Endothelial cell of umbilical vein (primary cell): ENCODE measurements around the gene TUBGCP3. TPM values are rescaled to one million over a fixed set of nuclear protein-coding genes. Genes with fewer than 3 reads are reported as not detected.
"Not testable (repeated sequence)": the region's sequence is repeated elsewhere in the genome, so short reads cannot be mapped to it uniquely, and the experiment has no call there.

ENCODE experiments used
- BruUV-seq: library from RNA; stranded (reverse); fragments of 400-500 nt; replicated peaks from 2 replicates; lab custom pipeline; 2021; lab: Mats Ljungman, UMichigan
- CTCF ChIA-PET: fragments of 300-600, 350-600 bp; sonication (Branson Sonifier 250); formaldehyde crosslinking; loops from one replicate; lab custom pipeline; 2021; ENCODE audit warnings: antibody characterized with exemption, inconsistent platforms; lab: Charles Lee
- POLR2A ChIA-PET: fragments of 300-600, 350-600 bp; sonication (Branson Sonifier 250); formaldehyde crosslinking; loops from one replicate; lab custom pipeline; 2021; ENCODE audit warnings: antibody characterized with exemption, inconsistent platforms; lab: Charles Lee
- DNase-seq: peaks from one replicate; pipeline ENCODE4 v3.0.0-alpha.2; 2011; ENCODE audit warnings: low read depth, low spot score
- FAIRE-seq: peaks from 2 replicates; lab custom pipeline; 2011; peaks lifted over from hg19 to GRCh38; lab: Jason Lieb, UNC
- H2AFZ ChIP-seq: 2 replicates; pipeline ENCODE4 v1.6.0; 2012; ENCODE audit warnings: low read depth, low read length, control low read depth, inconsistent platforms
- H3K27ac ChIP-seq: 2 replicates; pipeline ENCODE4 v1.5.1; 2011; ENCODE audit warnings: low read depth, mild to moderate bottlenecking, control low read depth, low read length, moderate library complexity; ENCODE audit not compliant: insufficient read depth
- H3K27me3 ChIP-seq, 2 experiments: 2 replicates each; pipeline versions ENCODE4 v1.6.0 to v1.6.1; 2011; ENCODE audit warnings: low read length in 2 of 2, mixed read lengths in 1 of 2; ENCODE audit not compliant: control insufficient read depth in 2 of 2, insufficient read depth in 2 of 2
- H3K36me3 ChIP-seq, 2 experiments: 2 replicates in 1 of 2; 3 replicates in 1 of 2; pipeline ENCODE4 v1.5.1; 2011; ENCODE audit warnings: low read length in 2 of 2, mild to moderate bottlenecking in 1 of 2, moderate library complexity in 1 of 2; ENCODE audit not compliant: control insufficient read depth in 2 of 2, insufficient read depth in 2 of 2; ENCODE audit errors: extremely low read depth in 1 of 2
- H3K4me1 ChIP-seq: 3 replicates; pipeline ENCODE4 v1.5.1; 2011; ENCODE audit warnings: mild to moderate bottlenecking, low read length; ENCODE audit not compliant: control insufficient read depth, insufficient read depth; ENCODE audit errors: extremely low read depth
- H3K4me2 ChIP-seq: 2 replicates; pipeline ENCODE4 v1.6.1; 2011; ENCODE audit warnings: low read length, control low read depth, mixed read lengths; ENCODE audit not compliant: insufficient read depth
- H3K4me3 ChIP-seq, 3 experiments: fragments of 200-600 bp in 1 of 3; sonication (generic), shearing (Covaris generic) in 1 of 3; replicated peaks in 1 of 3; 2 replicates each; pipeline ENCODE4 v1.5.1; 2011 to 2016; ENCODE audit warnings: control low read depth in 3 of 3, low read length in 3 of 3, mild to moderate bottlenecking in 2 of 3, inconsistent platforms in 1 of 3, low read depth in 1 of 3, moderate library complexity in 1 of 3; ENCODE audit not compliant: insufficient read depth in 1 of 3
- H3K79me2 ChIP-seq: 2 replicates; pipeline ENCODE4 v1.6.0; 2012; ENCODE audit warnings: low read length, inconsistent platforms; ENCODE audit not compliant: control insufficient read depth, insufficient read depth
- H3K9ac ChIP-seq: replicated peaks from 2 replicates; pipeline ENCODE3; 2011; ENCODE audit warnings: low read length, control low read depth; ENCODE audit not compliant: insufficient read depth; ENCODE audit errors: extremely low read depth
- H3K9me1 ChIP-seq: replicated peaks from 3 replicates; pipeline ENCODE4 v1.6.0; 2011; ENCODE audit warnings: mild to moderate bottlenecking, low read length; ENCODE audit not compliant: control insufficient read depth, insufficient read depth; ENCODE audit errors: extremely low read depth
- H3K9me3 ChIP-seq: replicated peaks from 2 replicates; pipeline ENCODE4 v1.5.1; 2012; ENCODE audit warnings: low read length, inconsistent platforms; ENCODE audit not compliant: control insufficient read depth, insufficient read depth
- H4K20me1 ChIP-seq: replicated peaks from 2 replicates; pipeline ENCODE3; 2011; ENCODE audit warnings: mild to moderate bottlenecking, low read length; ENCODE audit not compliant: control insufficient read depth, insufficient read depth; ENCODE audit errors: extremely low read depth
- POLR2A ChIP-seq: IDR thresholded peaks from 2 replicates; pipeline ENCODE4 v1.6.1; 2012; ENCODE audit warnings: low read depth, mild to moderate bottlenecking, control low read depth, low read length
- dilution Hi-C: fragments of 300-500 bp; cut with MboI; formaldehyde crosslinking; loops from one replicate; pipeline ENCODE4 v1.15.0; 2019; ENCODE audit warnings: low sequenced_read_pairs; ENCODE audit not compliant: extremely low pct_ligation_motif_present
- intact Hi-C: fragments of 100-400 bp; cut with micrococcal nuclease; formaldehyde crosslinking; loops from one replicate; pipeline ENCODE4 v1.10.0; 2022
- polyA plus RNA-seq, 4 experiments: library from polyadenylated mRNA; depleted of rRNA in 3 of 4; stranded (reverse) in 3 of 4; unstranded in 1 of 4; fragments of >200 nt; gene quantifications; 2 replicates each; pipeline versions ENCODE4 v1.2.1 to v1.2.3, GENCODE V29; 2011 to 2012; ENCODE audit warnings: missing spikeins in 1 of 4
- total RNA-seq: library from RNA; stranded (reverse); gene quantifications from 2 replicates; pipeline ENCODE4 v1.2.3, GENCODE V29; 2021

The TUBGCP3 gene
- total and polyA plus RNA-seq, 2 donors (not counting 3 experiments of a cell fraction or from before 2014, with no cell fraction given), result 36.4 to 47.7 TPM

- H4K20me1 ChIP-seq, CTCF ChIA-PET, H3K9me3 ChIP-seq, H3K36me3 ChIP-seq, H2AFZ ChIP-seq, H3K9me1 ChIP-seq, H3K4me1 ChIP-seq, BruUV-seq, H3K27ac ChIP-seq, DNase-seq, dilution Hi-C loops, H3K27me3 ChIP-seq, H3K9ac ChIP-seq, FAIRE-seq, H3K4me2 ChIP-seq, H3K4me3 ChIP-seq, H3K79me2 ChIP-seq: not testable (repeated sequence)
- POLR2A ChIA-PET, result interaction anchor here (0.7 kb wide), 1 partner anchor 32 kb away, joined by 3 read pairs; no protein-coding TSS in a partner anchor
- intact Hi-C loops, result loop anchor here (10.0 kb wide), 1 partner anchor 395 kb away; no protein-coding TSS in a partner anchor
These were observed 42.3 kb upstream of the TUBGCP3 start for GRCh38 chr13:112630226-112630625.

GRCh38 chr13:112629161-112629560 is 41.2 kb upstream of the TUBGCP3 start:
- BruUV-seq, result no TSS peak
- CTCF ChIA-PET, result no interaction called here

GRCh38 chr13:112627613-112628012 is 39.7 kb upstream of the TUBGCP3 start:
- H3K4me1 ChIP-seq, H3K9me3 ChIP-seq, dilution Hi-C loops, H3K9ac ChIP-seq, H3K4me3 ChIP-seq, H3K27ac ChIP-seq, POLR2A ChIA-PET, intact Hi-C loops, H3K4me2 ChIP-seq, H3K36me3 ChIP-seq, DNase-seq, H3K27me3 ChIP-seq, H4K20me1 ChIP-seq, H2AFZ ChIP-seq, FAIRE-seq, H3K9me1 ChIP-seq, CTCF ChIA-PET, BruUV-seq, H3K79me2 ChIP-seq: not testable (repeated sequence)

More at GRCh38 chr13:112629161-112629560, 41.2 kb upstream of the TUBGCP3 start:
- H3K9me1 ChIP-seq, result no peaks in the 10 kb centered on the region
- H3K79me2 ChIP-seq, result no peaks in the 10 kb centered on the region
- H3K27me3 ChIP-seq, result peaks cover 4 to 7% of the 10 kb centered on the region in 2 experiments
- no peak overlapping the region for H3K9ac ChIP-seq
- H3K4me2 ChIP-seq, result no peak overlapping the region
- no peak for FAIRE-seq
- no peaks in the 10 kb centered on the region for H3K36me3 ChIP-seq
- no peak overlapping the region for H2AFZ ChIP-seq
- H3K27ac ChIP-seq, result no peak overlapping the region
- H3K4me1 ChIP-seq, result no peaks in the 10 kb centered on the region
- POLR2A ChIA-PET, result no interaction called here
- TF ChIP-seq POLR2A, result no peak
- no peaks in the 10 kb centered on the region for H3K9me3 ChIP-seq
- H4K20me1 ChIP-seq, result no peaks in the 10 kb centered on the region
- dilution Hi-C loops (no loop called here), intact Hi-C loops (no loop called here)
- no peak for DNase-seq
- H3K4me3 ChIP-seq, result no peak overlapping the region
